Keratinocyte (primary cell): ENCODE data around the gene FOXM1. TPM values are rescaled to one million over a fixed set of nuclear protein-coding genes. Genes with fewer than 3 reads are reported as not detected.

Experiments
- DNase-seq: peaks from one replicate; pipeline ENCODE4 v3.0.0-alpha.2; 2011; ENCODE audit warnings: low read depth, missing footprints, low spot score
- FAIRE-seq: peaks from 2 replicates; lab custom pipeline; 2011; peaks lifted over from hg19 to GRCh38; lab: Jason Lieb, UNC
- H2AFZ ChIP-seq: 2 replicates; pipeline ENCODE4 v1.6.0; 2012; ENCODE audit warnings: low read length, control low read depth, inconsistent platforms; ENCODE audit not compliant: control insufficient read depth
- H3K27ac ChIP-seq: 2 replicates; pipeline ENCODE4 v1.5.1; 2011; ENCODE audit warnings: low read length; ENCODE audit not compliant: control insufficient read depth, insufficient read depth
- H3K27me3 ChIP-seq: 3 replicates; pipeline ENCODE4 v1.6.0; 2011; ENCODE audit warnings: low read length; ENCODE audit not compliant: control insufficient read depth, insufficient read depth; ENCODE audit errors: extremely low read depth
- H3K36me3 ChIP-seq, 2 experiments: 2 replicates in 1 of 2; 3 replicates in 1 of 2; pipeline ENCODE4 v1.5.1; 2011; ENCODE audit warnings: low read length in 2 of 2, mild to moderate bottlenecking in 1 of 2; ENCODE audit not compliant: control insufficient read depth in 2 of 2, insufficient read depth in 2 of 2; ENCODE audit errors: extremely low read depth in 1 of 2
- H3K4me1 ChIP-seq: 3 replicates; pipeline ENCODE4 v1.5.1; 2011; ENCODE audit warnings: low read length; ENCODE audit not compliant: control insufficient read depth, insufficient read depth; ENCODE audit errors: extremely low read depth
- H3K4me2 ChIP-seq: 3 replicates; pipeline ENCODE4 v1.6.0; 2011; ENCODE audit warnings: low read depth, low read length; ENCODE audit not compliant: control insufficient read depth, insufficient read depth; ENCODE audit errors: extremely low read depth
- H3K4me3 ChIP-seq, 3 experiments: fragments of 200-600 bp in 1 of 3; sonication (generic) in 1 of 3; 2 replicates in 2 of 3; 3 replicates in 1 of 3; pipeline ENCODE4 v1.5.1; 2011 to 2016; ENCODE audit warnings: low read length in 3 of 3, mild to moderate bottlenecking in 3 of 3, control low read depth in 2 of 3, inconsistent platforms in 1 of 3, low read depth in 1 of 3, mixed read lengths in 1 of 3, mixed run types in 1 of 3, moderate library complexity in 1 of 3; ENCODE audit not compliant: control insufficient read depth in 2 of 3, insufficient read depth in 2 of 3; ENCODE audit errors: extremely low read depth in 1 of 3
- H3K79me2 ChIP-seq: 2 replicates; pipeline ENCODE4 v1.6.0; 2012; ENCODE audit warnings: low read length; ENCODE audit not compliant: control insufficient read depth, insufficient read depth
- H3K9ac ChIP-seq: 3 replicates; pipeline ENCODE4 v1.6.0; 2011; ENCODE audit warnings: low read length; ENCODE audit not compliant: control insufficient read depth, insufficient read depth; ENCODE audit errors: extremely low read depth
- H3K9me1 ChIP-seq: 3 replicates; pipeline ENCODE4 v1.6.0; 2011; ENCODE audit warnings: low read length; ENCODE audit not compliant: control insufficient read depth, insufficient read depth; ENCODE audit errors: extremely low read depth
- H3K9me3 ChIP-seq: 2 replicates; pipeline ENCODE4 v1.5.1; 2012; ENCODE audit warnings: low read depth, low read length; ENCODE audit not compliant: control insufficient read depth
- H4K20me1 ChIP-seq: 3 replicates; pipeline ENCODE4 v1.6.0; 2011; ENCODE audit warnings: low read length; ENCODE audit not compliant: control insufficient read depth, insufficient read depth; ENCODE audit errors: extremely low read depth
- CTCF ChIP-seq, 3 experiments: IDR thresholded peaks in 1 of 3; conservative IDR thresholded peaks in 1 of 3; optimal IDR thresholded peaks in 1 of 3; 2 replicates in 2 of 3; 3 replicates in 1 of 3; pipeline versions ENCODE3 to v1.5.1; 2011; ENCODE audit warnings: low read length in 3 of 3, mild to moderate bottlenecking in 3 of 3, moderate library complexity in 2 of 3, control low read depth in 1 of 3, inconsistent platforms in 1 of 3; ENCODE audit not compliant: insufficient read depth in 2 of 3; ENCODE audit errors: extremely low read depth in 1 of 3
- EZH2 ChIP-seq: IDR thresholded peaks from one replicate; pipeline ENCODE4 v1.6.1; 2012; ENCODE audit warnings: inconsistent platforms, mild to moderate bottlenecking, low read length, moderate library complexity
- dilution Hi-C: fragments of 300-500 bp; cut with MboI; formaldehyde crosslinking; loops from one replicate; pipeline ENCODE4 v1.7.0; 2020; ENCODE audit warnings: low sequenced_read_pairs; ENCODE audit not compliant: extremely low pct_ligation_motif_present
- polyA plus RNA-seq, 5 experiments: library from polyadenylated mRNA; depleted of rRNA in 3 of 5; stranded (reverse) in 3 of 5; stranded (forward) in 1 of 5; unstranded in 1 of 5; fragments of >200 nt; gene quantifications; 1 replicate in 1 of 5; 2 replicates in 3 of 5; 3 replicates in 1 of 5; pipeline versions ENCODE4 v1.2.1 to v1.2.3, GENCODE V29; 2011 to 2012; ENCODE audit warnings: missing spikeins in 2 of 5, low read depth in 1 of 5, low replicate concordance in 1 of 5

The FOXM1 gene
- polyA plus RNA-seq, 1 donor (not counting 4 experiments of a cell fraction or from before 2014, with no cell fraction given), result 9.0 TPM

- dilution Hi-C loops, result no loop called here
These were observed 56.5 kb downstream of the FOXM1 start for GRCh38 chr12:2820432-2820831.

GRCh38 chr12:2819810-2820209 lies 57.2 kb downstream of the FOXM1 start:
- H3K4me2 ChIP-seq, result no peak overlapping the region
- H2AFZ ChIP-seq, result no peak overlapping the region
- TF ChIP-seq CTCF (optimal IDR thresholded peaks at IDR 0.05 in 1 of 3, IDR thresholded peaks at IDR 0.05 in 1 of 3, conservative IDR thresholded peaks at IDR 0.05 in 1 of 3; ENCODE audit: extremely low read depth in 1 of 3, insufficient read depth in 2 of 3, low read length in 3 of 3), result no peak
- TF ChIP-seq EZH2, result no peak
- peaks cover 5% of the 10 kb centered on the region for H3K79me2 ChIP-seq
- no peaks in the 10 kb centered on the region for H3K9me1 ChIP-seq
- H3K4me3 ChIP-seq, result no peak overlapping the region
- no peak for DNase-seq
- no peaks in the 10 kb centered on the region for H4K20me1 ChIP-seq
- no peaks in the 10 kb centered on the region for H3K4me1 ChIP-seq
- H3K27ac ChIP-seq, result no peak overlapping the region
- H3K9me3 ChIP-seq, result no peaks in the 10 kb centered on the region
- no peak overlapping the region for H3K9ac ChIP-seq
- H3K27me3 ChIP-seq, result no peaks in the 10 kb centered on the region
- no peak for FAIRE-seq
- H3K36me3 ChIP-seq, result peaks cover 34 to 36% of the 10 kb centered on the region in 2 experiments
- dilution Hi-C loops, result no loop called here

More at GRCh38 chr12:2820432-2820831, 56.5 kb downstream of the FOXM1 start:
- Histone ChIP-seq H3K27ac (no peak overlapping the region), H4K20me1 (no peaks in the 10 kb centered on the region), H3K79me2 (peaks cover 1% of the 10 kb centered on the region), H3K9ac (no peak overlapping the region), H2AFZ (no peak overlapping the region), H3K9me1 (no peaks in the 10 kb centered on the region), H3K36me3 (peaks cover 38 to 40% of the 10 kb centered on the region in 2 experiments), H3K9me3 (no peaks in the 10 kb centered on the region), H3K4me1 (no peaks in the 10 kb centered on the region), H3K4me2 (no peak overlapping the region), H3K27me3 (no peaks in the 10 kb centered on the region), H3K4me3 (no peak overlapping the region)
- no peak for DNase-seq
- FAIRE-seq, result no peak
- TF ChIP-seq EZH2, result no peak
- TF ChIP-seq CTCF (optimal IDR thresholded peaks at IDR 0.05 in 1 of 3, IDR thresholded peaks at IDR 0.05 in 1 of 3, conservative IDR thresholded peaks at IDR 0.05 in 1 of 3; ENCODE audit: extremely low read depth in 1 of 3, insufficient read depth in 2 of 3, low read length in 3 of 3), result no peak
